GDM1 (cell line): ENCODE results near the gene UMPS.

Experiments used
- DNase-seq: peaks from one replicate; lab custom pipeline; 2025; lab: John Stamatoyannopoulos, UW

Gene UMPS

DNA sequence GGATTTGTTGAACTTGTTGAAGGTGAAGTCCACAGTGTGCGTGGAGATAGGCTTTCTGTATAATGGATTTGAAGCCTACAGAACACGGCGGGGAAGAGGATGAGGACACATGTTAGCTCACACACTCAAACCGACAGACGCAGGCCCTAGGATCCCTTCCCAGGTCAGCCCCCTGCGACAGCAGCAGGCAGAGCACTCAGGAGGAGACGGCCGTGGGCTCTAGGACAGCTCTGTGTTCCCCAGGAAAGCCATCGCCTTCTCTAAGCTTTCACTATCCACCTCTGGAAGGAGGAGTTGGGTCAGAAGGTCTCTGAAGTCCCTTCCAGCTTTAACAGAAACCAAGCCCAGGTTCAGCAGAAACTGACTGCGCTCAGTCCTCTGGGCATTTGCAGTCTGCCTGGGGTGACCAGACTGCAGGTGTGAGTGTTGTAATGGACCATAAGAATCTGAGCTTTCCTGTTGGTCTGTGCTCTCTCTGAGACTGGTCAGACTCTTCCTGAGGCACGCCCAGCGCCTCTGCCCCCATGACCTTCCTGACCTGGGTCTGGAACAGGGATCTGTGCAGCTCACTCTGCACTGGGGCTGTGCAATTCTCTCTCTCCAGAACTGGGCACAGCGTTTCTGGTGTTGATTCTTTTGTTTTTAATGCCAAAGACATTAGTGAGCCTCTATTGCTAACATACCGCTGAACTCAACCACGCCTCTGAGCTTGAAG lies 33.5 kb downstream of the UMPS start:
- DNase-seq, result no peak

DNA sequence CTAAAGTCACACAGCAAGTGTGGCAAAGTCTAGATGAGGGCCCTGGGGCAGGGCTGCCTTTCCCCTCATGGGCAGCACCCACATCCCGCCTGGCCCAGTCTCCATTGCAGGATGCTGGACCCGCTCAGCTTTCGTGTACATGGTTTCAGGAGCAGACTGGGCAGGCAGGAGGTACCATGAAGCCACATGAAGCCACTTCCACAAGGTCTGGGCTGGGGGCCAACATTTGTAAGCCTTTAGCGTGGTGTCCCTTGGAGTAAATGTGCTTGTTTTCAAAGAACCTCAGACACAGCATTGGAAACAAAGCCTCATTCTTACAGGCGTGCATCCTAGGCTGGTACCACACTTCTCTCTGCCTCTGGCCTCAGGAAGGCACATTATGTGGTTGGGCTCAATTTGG lies 34.5 kb downstream of the UMPS start:
- DNase-seq, result no peak

DNA sequence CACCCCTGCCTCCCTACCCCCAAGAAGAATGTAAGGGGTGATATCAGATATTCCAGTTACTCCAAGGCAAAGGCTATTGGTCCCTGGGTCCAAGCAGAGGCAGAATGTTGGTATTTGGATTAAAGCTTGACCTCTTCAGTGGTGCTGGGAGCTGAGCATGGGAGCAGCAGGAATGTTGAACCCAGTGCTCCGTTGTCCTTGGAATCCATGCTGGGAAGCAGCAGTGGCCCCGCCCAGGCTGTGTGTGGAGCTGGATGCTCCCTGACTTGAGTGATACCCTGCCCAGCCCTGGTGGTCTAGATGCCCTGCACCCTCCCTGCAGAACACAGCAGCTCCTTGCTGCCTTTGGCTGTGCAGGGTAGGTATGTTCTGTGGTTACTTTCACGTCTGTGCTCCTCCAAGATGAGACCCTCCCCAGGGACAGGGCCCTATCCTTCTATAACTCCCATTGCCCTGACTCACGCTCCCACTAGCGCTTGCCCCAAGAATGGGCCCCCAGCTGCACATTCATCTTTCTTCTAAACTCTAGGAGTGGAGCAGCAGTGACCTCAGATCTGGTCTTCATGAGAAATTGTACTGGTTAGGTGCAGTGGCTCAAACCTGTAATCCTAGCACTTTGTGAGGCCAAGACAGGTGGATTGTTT lies 35.1 kb downstream of the UMPS start:
- DNase-seq, result no peak

DNA sequence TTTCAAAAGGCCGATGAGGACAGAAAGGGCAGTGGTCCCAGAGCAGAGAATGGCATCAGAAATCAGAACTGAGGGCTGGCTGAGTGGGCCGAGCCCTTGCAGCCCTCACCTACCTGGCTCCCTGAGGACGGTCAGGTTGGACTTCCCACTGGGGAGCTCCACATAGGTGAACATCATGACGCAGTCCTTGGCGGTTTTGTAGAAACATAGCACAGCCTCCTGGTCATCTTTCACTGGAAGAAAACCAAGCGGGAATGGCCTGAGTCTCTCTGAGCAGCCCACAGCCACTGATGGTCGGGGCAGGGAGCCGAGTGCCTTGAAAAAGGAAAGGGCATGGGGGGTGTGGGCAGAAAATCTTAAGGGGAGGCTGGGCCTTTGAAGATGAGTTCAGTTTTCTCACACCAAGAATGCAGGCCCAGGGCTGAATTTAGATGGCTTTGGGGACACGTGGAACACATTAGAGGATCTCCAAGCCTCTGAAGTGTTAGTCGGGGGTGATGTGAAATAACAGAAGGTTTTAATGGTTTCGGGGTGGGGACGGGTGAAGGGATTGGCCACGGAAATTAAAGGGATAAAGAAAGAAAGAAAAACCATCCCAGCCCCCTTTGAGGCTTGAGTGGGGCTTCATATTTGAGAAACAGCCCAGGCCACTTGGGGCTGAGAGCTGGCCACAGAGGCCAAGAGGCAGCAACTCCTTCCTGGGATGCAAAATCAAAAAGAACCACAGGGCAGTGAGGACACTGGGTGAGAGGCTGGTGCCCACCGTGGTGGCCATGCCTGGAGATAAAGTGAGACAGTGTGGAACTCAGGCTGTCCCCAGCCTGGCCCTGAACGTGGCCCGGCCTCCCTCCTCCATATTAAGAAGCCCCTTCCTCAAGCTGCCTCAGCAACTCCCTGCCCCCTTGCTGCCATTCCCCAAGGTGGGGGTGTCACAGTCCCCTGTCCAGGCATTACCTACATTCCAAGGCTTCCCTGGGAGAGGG lies 36.2 kb downstream of the UMPS start:
- no peak for DNase-seq

DNA sequence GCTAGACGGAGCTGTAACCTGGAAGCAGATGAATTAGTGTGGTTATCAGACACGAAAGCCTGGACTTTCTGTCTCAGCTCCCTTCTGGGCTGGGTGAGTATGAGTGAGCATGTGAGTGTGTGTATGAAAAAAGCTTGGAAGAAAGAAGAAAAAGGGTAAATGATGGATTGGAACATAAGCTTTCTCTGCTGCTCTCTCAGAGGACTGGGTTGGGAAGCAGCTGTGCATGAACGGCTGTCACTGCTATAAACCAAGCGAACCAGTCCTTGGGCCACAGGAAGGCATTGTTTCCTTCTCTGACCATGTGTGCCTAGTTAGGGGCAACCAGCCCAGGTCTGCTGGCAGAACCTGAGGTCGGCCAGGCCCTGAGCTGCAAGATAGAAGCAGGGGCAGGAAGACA lies 37.0 kb downstream of the UMPS start:
- DNase-seq, result no peak

DNA sequence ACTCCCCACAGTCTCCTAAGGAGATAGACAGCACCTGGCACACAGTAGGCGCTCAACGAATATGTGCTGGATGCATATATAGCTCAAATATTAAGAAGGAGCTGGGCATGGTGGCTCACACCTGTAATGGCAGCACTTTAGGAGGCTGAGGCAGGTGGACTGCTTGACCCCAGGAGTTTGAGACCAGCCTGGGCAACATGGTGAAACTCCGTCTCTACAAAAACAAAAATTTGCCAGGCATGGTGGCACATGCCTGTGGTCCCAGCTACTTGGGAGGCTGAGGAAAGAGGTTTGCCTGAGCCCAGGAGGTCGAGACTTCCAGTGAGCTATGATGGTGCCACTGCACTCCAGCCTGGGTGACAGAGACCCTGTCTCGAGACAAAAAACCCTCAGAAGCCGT lies 37.4 kb downstream of the UMPS start:
- DNase-seq, result no peak

DNA sequence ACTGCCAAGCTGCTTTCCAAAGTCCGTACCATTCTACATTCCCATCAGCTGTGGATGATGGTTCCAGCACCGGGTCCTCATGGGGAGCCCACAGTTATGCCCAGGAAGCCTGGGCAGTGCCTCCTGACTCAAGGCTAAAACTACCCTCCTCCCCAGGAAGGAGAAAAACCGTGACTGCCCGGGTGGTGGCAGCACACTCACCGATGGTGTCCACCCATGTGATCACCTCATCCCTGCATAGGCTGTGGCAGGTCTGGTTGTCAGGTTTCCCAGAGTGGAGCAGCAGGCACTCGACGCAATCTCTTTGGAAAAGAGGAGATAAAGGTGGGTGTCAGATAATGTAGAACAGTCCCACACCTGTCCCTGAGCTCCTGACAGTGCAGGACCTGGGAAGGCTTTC lies 38.6 kb downstream of the UMPS start:
- DNase-seq, result no peak

DNA sequence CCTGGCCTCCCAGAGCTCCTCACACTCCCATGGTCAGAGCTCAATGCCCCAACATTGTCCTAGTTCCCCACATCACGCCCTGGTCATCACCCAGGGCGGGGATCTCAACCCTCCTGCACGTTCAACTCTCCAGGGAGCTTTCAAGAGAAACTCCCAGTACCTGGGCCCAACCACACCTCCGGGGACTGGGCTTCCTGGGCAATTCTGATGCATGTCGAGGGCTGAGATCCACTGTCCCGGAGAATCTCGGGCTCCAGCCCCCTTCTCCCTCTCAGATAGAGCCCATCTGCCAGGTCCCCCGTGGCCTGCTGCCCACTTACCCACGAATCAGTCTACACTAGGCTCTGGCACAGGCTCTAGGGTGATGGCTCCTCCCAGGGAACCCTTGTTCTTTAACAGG lies 39.2 kb downstream of the UMPS start:
- DNase-seq, result no peak

DNA sequence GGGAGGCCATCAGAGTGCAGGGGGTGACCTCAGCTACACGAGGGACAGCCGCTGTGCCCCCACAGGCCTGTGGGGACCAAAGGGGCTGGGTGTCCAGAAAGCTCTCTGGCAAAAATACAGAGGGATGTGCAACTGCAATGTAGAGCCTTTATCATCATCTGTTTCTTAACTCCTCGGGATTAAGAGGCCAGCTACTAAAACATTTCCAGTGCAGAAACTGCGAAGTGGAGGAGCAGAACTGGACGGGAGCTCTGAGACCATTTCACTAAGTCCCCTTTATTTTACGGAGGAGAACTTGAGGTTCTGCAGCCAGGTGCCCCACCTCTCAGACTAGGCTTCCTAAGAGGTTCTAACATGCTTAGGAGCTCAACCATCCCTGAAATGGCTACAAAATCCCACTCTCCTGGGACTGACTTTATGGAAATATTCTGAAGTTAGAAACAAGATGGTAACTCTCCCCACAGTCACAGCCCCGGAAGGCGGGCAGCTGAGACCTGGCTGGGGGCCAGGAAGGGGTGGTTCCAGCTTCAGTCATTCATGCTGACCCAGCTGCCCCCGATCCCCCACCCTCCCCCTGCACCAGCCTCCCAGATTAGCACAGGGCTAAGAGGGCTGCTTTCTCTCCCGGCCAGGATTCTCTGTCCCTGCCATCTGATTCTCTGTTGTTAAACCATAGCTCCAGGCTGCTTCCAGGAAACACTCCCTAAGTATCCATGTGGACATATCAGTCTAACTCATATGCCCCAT lies 40.3 kb downstream of the UMPS start:
- no peak for DNase-seq

DNA sequence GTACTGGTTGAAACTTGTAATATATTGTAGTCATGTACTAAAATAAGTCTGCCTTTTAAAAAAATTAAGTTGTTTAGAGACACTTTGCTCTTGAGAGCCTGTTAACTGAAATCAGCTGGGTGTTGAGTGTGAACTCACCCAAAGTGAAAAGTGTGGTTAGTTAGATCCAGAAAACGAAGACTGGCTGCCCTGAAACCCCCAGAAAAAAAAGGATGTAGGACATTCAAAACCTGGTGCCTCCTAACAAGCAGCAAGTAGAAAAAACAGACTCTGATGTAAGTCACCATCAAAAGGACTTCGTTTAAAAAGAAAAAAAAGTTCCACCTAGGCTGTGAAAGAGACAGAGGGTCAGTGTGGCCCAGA lies 40.8 kb downstream of the UMPS start:
- no peak for DNase-seq

DNA sequence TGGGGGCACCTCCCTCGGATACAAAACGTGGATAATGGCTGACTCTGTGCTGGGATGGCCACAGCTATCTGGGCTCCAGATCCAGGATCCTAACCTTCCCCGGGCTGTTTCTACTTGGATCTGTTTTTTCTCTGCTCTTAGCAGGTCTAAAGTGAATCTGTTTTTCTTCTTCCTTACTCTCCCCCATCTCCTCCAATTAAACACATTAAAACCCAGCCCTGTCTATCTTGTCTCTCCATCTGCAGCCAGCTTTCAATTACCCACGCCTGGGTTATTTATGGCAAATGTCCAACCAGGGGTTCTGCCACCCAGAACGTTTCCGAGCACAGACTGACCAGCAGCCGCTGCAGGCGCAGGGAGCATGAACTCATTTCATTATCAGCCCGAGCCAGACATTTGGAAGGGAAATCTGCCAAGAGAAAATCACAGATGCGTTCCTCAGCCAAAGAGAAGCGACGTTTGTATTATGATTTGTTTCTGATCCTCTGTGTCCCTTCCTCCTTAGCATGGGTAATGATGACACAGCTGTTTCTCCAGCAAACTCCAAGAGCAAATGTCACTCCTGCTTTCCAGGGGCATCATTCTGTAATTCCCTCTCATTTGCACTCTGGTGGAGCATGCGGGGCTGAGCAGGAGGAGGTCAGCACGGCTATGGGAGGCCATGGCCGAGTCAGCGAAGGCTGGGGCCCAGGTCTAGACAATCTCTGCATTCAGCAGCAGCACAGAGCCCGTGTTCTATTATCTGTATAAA lies 42.0 kb downstream of the UMPS start:
- no peak for DNase-seq

DNA sequence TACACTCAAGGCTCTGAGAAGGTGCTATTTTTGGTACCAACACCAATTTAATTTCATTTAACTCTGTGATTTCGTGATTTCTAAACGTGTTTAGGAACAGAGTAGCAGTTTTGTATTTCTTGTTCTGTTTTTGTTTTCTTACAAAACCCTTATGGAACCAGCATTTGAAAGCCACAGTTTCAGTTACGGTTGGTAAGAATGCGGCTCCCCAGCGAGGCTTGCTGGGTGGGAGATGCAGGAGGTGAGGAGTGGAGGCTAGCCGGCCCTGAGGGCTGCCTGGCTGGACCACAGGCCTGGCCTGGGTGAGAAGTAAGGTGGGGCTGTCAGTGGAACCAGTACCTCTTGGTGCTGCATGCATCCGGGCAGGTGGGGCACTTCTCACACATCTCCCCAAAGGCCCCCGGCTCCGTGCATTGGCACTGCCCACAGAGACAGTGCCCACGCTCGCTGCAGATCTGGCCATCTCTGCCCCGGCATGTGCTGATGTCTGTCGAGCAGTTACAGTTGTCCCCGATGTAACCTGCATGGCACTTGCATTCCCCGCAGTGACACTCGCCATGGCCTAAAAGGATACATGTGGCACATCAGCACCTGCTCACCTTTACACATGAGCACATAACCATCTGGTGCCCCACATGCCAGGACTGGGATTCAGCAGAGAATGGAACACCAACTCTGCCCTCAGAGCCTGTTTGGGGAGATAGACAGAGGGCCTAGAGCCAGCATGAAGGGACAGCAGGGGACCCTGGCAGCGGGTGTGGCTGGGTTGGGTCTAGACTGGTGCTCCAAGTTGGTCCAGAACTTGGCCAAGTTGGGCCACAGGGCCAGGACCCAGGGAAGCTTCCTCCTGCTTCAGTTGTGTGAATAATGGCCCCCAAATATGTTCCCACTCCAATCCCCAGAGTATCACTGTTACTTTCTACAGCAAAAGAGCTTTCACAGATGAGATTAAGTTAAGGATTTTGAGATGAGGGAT lies 43.4 kb downstream of the UMPS start:
- DNase-seq, result no peak

DNA sequence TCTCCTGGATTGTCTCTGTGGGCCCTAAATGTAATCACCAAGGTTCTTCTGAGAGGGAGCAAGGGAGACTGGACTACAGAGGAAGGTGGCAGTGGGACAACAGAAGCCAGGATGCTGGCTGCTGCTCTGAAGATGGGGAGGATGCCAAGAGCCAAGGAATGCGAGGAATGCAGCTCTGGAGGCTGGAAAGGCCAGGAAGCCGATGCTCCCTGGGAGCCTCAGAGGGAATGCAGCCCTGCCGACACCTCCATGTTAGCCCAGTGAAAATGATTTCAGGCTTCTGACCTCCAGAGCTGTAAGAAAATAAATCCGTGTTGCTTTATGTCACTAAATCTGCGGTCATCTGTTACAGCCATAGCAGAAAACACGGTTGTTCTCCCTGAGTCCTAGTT lies 44.1 kb downstream of the UMPS start:
- DNase-seq, result no peak

DNA sequence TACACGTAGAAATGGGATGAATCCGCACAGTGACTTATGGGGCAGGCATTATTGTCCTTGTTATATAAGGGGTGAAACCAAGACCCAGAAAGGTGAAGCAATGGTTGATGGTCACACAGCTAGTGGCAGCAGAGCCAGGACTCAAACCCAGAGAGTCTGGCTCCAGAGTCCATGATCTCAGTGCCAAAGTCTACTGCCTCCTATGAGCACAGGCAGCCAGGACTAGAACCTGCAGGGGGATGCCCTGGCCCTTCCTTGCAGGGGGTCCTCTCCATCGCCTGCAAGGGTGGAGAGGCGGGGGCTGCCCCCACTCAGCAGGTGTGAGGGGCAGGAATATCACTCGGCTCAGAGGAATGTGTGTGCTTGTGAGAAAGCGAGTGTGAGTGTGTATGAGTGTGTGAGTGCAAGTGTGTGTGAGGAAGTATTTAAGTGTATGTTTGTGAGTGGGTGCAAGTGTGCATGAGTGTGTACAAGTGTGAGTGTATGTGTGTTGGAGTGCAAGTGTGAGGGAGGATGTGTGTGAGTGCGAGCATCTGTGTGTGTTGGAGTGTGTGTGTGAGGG lies 44.7 kb downstream of the UMPS start:
- DNase-seq, result no peak

DNA sequence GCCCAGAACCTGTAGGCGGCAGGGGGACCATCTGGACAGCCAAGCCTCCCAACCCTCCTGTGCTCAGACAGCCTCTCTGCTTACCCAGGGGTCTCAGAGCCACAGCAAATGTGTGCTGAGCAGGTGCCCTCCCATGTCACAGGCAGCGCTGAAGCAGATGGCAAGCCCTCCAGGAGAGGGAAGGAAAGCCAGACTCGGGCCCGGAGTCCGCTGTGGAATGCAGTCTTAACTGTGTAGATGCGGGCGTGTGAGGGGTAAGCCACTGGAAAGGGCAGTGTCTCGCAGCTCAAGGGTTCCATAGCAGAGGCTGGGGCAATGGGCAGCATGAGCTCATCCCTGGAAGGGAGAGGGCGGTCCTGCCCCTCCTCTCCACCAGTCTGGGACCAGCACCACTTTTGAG lies 45.6 kb downstream of the UMPS start:
- no peak for DNase-seq

DNA sequence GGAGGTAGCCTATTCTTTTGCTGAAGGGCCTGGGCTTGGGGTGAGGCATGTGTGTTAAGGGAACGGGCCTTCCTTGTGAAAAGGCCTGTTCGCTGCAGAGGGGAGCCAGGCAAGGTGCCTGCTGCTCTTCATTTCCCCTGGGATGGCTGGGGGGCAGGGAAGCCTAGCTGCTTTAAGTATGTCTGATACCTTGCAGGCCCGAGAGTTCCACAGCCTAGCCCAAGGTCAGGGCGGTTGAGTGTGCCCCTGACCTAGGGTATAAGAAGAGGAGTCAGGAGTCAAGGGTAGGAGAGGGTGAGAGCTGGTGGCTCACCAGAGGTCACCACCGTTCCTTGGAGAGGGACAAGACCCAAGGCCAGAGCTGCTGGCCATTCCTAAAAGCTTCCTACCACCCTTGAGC lies 46.6 kb downstream of the UMPS start:
- no peak for DNase-seq

DNA sequence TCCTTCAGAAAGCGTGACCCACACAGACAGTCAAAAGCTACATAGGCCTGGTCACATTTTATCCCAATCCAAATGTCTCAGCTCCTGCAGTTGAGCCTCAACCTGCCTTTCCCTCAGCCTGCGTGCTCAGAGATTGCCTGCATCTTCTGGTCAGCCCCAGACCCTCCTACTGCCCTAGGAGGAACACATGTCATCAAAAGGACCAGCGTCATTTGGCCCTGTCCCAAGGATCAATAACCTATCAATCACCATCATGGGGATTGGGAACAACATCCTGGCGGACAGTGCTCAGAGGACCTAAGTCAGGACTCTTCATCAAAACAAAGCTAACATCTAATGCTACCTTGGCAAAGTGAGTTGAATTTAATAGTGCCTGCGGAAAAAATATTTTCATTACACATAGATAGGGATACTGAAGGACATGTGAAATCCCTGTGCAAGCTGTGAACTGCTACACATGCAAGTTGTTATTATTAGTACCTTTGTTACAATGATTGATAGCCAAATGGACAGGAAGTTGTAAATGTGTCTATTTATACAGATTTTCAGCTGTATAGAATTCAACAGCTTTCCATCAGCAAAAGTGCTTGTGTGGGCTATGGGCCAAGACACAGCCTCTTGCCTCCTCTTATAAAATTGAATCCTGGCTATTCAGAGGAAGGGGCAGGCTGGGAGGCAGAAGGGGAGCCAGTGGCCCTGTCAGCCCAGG lies 47.7 kb downstream of the UMPS start:
- no peak for DNase-seq

DNA sequence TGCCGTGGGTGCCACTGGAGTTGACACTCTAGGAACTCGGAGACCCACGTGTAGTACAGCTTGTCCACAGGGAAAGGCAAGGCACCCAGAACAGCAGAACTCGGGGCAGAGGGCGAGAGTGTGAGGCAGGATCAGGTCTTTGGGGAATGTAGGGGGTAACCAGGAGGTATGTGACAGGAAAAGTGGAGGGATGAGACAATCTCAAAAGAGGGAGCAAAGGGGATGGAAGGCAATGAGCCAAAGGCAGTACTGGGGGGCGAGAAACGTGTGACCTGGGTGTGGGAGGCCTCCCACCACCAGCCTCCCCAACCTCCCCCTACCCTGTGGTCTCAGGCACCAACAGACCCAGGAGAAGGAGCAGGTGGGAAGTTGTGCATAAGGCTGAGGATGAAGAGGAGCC lies 48.9 kb downstream of the UMPS start:
- DNase-seq, result no peak

DNA sequence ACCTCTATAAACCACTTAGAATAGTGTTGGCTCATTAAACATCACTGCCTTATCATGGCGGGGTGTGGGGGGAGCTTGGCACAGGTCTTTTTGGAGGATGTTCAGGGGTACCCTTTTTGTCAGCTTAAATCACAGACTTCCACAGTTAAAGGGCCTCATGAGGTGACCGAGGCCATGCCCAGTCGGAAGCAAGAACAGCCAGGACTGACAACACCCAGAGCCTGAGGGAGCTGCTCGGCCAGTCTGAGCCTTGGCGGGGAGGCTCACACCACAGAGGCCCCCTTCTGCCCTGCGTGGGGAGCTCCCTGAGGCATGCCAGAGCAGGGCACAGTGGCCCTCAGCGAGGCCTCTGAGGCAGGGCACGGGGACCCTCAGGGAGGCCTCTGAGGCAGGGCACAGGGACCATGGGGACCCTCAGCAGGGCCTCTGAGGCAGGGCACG lies 49.5 kb downstream of the UMPS start:
- no peak for DNase-seq
